DMS 273 (cell line): ENCODE data around the gene GPC1.

Experiments
- DNase-seq: peaks from one replicate; lab custom pipeline; 2025; ENCODE audit not compliant: unreplicated experiment; lab: John Stamatoyannopoulos, UW

The GPC1 gene

GRCh38 chr2:240412975-240413812 lies 22.3 kb upstream of the GPC1 start:
- DNase-seq: no peak

GRCh38 chr2:240413813-240414429 lies 21.5 kb upstream of the GPC1 start:
- no peak for DNase-seq

DNA sequence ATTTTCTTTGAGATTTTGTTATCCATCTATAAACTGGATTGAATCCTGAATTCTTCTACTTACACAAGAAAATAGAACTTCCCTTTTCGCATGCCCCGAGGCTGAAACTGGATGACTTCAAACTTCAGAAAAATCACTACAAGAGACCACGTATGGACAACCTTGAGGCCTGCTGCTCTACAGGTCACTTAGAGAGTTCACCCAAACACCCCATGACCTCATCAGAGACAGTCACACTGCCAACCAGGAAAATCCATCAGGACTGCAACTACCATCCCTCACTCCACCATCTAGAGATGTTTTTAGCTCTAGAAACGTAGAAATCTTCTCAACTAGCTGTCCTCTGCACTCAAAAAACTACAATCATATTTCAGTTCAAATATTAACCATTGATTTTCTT lies 18.6 kb upstream of the GPC1 start:
- no peak for DNase-seq

GRCh38 chr2:240418311-240418710 lies 17.2 kb upstream of the GPC1 start:
- no peak for DNase-seq

- DNase-seq: no peak
Observed at GRCh38 chr2:240419271-240419670, 16.2 kb upstream of the GPC1 start.

GRCh38 chr2:240419723-240420122 lies 15.7 kb upstream of the GPC1 start:
- no peak for DNase-seq

DNA sequence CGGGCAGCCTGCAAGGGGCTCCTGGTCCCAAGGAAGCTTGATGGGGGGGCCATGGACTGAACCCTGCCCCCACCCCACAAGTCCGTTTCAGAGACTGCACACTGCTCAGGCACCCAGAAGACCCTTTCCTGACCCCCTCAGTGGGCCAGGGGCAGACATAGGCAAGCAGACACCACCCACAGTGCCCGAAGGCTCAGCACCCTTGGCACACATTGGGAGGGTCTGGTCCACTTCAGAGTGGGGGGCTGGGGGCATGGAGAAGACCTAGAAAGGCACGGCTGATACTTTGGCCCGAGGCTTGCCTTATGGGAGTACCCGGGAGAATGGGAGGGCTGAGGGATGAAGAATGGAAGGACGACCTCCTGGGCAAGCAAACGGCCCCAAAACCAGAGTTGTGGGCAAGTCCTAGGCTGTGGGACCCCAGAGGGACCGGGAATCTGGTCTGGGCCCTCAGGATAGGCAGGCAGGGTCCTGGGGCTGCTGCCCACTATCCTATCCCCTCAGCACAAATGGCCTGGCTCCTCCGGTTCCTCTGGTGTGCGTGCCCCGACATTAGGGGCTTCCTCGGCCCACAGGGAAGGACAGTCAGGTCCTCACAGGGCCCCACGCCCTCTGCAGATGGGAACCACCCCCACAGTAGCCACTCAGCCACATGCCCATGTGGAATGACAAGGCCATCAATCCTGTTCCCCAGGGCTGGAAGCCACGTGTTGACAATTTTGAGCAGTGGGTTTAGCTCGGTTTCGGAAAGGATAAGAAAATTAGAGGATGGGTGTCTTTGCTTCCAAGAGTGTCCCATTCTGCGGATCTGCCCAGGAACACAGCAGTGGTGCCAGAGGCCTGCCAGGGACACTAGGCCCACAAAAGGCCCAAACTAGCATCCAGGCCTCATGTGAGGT lies 15.0 kb upstream of the GPC1 start:
- no peak for DNase-seq

DNA sequence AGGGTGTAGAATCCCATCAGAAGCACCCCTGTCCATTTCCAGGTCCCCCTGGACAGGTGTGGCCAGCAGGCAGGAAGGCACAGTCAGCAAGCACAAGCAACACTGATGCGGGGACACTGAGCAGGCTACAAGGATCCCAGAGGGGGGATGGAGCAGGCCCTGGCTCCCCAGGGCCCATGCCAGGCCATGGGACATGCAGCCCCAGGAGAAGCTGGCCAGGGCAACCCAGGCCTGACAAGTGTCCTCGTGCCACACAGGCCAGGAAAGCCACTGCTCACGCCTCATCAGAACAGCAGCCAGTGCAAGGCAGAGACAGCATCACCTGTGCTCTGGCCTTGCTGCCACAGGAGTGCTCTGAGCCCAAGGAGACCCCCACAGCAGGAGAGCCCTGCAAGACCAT lies 14.1 kb upstream of the GPC1 start:
- DNase-seq: no peak

- no peak for DNase-seq
Observed at GRCh38 chr2:240422658-240423329, 12.7 kb upstream of the GPC1 start.

GRCh38 chr2:240423788-240424191 lies 11.7 kb upstream of the GPC1 start:
- DNase-seq: no peak

DNA sequence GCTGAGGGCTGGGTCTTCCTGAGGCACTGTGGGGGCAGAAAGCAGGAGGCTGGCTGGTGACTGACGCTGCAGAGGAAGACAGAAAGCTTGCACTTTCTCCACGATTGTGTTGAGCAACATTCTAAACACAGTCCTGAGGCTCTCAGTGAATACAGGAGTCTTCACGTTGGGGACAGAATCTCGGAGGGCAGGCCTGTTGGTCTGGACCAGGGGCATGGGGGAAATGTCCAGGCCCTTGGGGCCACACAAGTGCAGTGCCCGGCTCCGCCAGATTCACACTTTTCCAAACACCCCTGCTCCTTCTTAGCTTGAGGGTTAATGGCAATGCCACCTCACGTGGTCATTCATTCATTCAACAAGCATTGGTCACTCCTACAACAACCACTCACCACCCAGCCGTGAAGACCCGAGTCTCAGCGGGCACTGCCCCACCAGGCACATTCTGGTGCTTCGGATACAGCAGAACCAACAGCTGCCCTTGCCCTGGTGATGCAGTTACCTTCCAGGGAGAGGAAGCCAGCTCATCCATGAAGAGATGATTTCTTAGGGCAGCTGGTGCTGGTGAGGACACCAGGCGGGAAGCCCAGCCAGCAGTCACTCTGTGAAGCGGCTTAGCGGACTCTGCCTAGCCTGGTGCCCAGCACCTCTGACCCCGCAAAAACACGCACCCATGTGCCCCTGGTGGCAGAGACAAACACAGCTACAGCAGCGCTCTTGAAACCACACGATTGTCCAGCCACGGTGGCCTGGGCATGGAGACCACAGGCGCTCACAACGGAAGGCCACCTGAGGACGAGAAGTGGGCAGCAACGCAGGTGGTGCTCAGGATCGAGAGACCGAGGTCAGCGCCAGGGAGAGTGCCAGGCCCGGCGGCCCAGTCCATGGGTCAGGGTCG lies 10.9 kb upstream of the GPC1 start:
- no peak for DNase-seq

- no peak for DNase-seq
Observed at GRCh38 chr2:240425236-240425615, 10.2 kb upstream of the GPC1 start.

DNA sequence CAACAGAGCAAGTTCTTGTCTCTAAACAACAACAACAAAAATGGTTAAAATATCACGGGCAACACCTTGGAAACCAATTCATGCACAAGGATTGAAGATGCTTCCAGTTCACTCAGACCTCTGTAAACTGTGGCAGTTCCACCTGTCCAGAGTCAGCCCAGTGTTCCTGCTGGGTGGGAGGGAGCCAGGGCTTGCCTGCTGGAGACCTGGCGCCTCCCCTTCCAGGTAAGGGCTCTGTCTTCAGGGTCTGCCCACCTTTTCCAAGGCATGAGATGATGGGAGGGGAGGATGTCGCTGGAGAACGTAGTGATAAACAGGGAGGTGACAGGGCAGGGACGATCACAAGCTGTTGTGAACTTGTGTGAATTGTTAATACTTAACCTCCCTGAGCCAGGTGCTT lies 9.8 kb upstream of the GPC1 start:
- DNase-seq: no peak

GRCh38 chr2:240426845-240427721 lies 8.4 kb upstream of the GPC1 start:
- no peak for DNase-seq

DNA sequence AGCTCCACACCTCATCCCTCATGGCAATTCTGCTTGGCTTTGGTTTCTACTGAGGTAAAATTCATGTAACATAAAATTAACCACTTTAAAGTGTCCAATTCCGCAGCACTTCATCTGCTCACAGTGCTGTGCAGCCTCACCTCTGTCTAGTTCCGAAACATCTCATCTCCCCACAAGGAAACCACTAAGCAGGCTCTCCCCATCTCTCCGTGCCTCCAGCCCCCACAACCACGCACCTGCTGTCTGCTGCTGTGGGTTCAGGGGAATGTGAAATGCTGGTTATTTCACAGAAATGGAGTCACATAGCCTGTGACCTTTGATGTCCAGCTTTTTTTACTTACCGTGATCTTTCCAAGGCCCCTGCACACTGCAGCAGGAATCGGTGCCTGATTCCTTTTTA lies 7.7 kb upstream of the GPC1 start:
- DNase-seq: no peak

GRCh38 chr2:240428245-240428644 lies 7.2 kb upstream of the GPC1 start:
- no peak for DNase-seq

DNA sequence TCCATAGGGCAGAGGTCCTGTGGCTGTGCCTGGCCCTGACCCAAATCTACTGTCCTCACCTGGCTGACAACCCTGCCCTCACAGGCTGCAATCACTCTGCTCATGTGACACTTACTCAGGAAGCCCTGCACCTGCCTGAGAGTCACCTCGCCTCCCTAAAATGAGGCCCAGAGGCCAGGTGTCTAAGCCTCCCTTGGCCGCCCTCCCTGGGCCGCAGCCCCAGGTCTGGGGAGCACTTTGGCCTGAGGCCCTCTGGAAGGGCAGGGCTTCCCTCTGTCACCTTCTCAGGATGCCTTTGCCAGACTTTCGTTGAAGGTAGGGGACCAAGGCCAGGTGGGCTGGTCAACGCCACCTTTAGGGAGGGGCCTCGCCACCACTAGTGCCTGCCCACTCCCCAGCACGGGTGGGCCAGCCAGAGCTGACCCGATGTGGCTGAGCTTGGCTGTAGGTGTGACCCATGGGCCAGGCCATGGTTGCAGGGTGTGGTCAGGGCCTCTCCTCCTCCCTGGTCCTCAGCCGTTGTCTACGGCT lies 6.1 kb upstream of the GPC1 start:
- no peak for DNase-seq

DNA sequence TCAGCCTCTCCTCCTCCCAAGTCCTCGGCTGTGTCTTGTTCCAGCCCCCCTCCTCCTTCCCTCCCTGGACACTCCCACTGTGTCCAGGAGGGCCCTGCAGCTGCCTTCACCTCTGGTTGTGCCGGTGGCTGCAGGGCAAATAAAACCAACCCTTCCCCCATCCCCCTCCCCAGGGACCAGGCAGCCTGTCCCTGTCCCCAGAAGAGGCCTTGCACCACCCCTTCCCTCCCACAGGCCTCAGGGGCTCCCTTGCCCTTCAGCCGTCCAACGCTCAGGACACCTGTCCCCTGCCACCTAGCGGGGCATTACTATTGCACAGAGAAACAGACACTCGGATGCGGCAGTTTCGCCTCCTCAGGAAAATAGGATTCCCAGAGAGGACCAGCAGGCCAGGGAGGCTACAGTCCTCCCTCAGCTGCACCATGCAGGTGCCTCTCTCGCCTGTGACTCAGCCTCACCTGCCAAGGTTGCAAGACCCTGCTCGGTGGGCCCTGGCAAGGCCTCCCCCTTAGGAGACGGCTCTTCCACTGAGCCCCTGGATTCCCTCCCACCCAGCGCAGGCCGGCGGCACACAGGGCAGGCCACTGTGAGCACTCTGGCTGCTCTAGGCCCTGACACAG lies 5.5 kb upstream of the GPC1 start:
- no peak for DNase-seq

DNA sequence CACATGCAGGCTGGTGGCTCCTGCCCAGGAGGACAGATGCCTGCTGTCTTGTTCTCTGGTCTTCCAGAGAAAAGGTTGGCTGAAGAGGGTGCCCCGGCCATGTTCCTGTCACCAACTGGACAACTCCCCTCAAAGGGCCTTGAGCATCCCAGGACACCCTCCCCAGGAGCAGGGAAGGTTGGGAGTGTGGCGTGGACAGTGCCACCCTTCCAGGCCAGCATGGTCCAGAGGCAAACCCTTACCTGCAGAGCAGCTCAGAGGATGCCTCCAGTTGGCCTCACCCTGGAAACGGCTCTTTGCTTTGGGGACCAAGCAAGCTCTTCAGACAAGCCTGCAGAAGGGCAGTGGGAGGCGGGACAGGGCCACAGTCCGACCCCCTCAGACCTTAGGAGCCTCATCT lies 4.9 kb upstream of the GPC1 start:
- DNase-seq: no peak
